Activated B cell treated with CpG ODN at 0.5 μM for 24 hours (primary cell): Measurements from ENCODE around the gene EFNB3. TPM values are rescaled to one million over a fixed set of nuclear protein-coding genes. Genes with fewer than 3 reads are reported as not detected.

Source experiments
- ATAC-seq: fragments of 200-7000 bp; cut with Tn5 transposase; one replicate; pipeline ENCODE4 v1.10.0; 2021; ENCODE audit warnings: low read depth, mild to moderate bottlenecking, moderate library complexity
- CTCF ChIA-PET: fragments of 350-600 bp; sonication (Branson Sonifier 250); formaldehyde crosslinking; loops from one replicate; lab custom pipeline; 2021; ENCODE audit warnings: antibody characterized with exemption; lab: Charles Lee
- POLR2A ChIA-PET: fragments of 350-600 bp; sonication (Branson Sonifier 250); formaldehyde crosslinking; loops from one replicate; lab custom pipeline; 2021; ENCODE audit warnings: antibody characterized with exemption; lab: Charles Lee
- DNase-seq: peaks from one replicate; pipeline ENCODE4 v3.0.0; 2022
- H3K27ac Mint-ChIP-seq: one replicate; pipeline ENCODE4 v1.8.0; 2020; ENCODE audit warnings: mixed read lengths
- H3K27me3 Mint-ChIP-seq: one replicate; pipeline ENCODE4 v1.8.0; 2021; ENCODE audit warnings: mixed read lengths
- H3K36me3 Mint-ChIP-seq: one replicate; pipeline ENCODE4 v1.8.0; 2021; ENCODE audit warnings: low read depth, mixed read lengths
- H3K4me1 Mint-ChIP-seq: one replicate; pipeline ENCODE4 v1.8.0; 2021; ENCODE audit warnings: mixed read lengths
- H3K4me3 Mint-ChIP-seq: one replicate; pipeline ENCODE4 v1.8.0; 2020; ENCODE audit warnings: mild to moderate bottlenecking, mixed read lengths
- H3K9me3 Mint-ChIP-seq: one replicate; pipeline ENCODE4 v1.8.0; 2020; ENCODE audit warnings: mixed read lengths
- intact Hi-C: fragments of 100-400 bp; cut with micrococcal nuclease; formaldehyde crosslinking; loops from one replicate; pipeline ENCODE4 v1.15.1; 2024
- total RNA-seq: library from RNA; stranded (reverse); gene quantifications from 2 replicates; pipeline ENCODE4 v1.2.3, GENCODE V29; 2022
- TF ChIP-seq, protein P1 (sequence below): fragments of 200-600 bp; IDR thresholded peaks from one replicate; pipeline ENCODE4 v1.8.0; 2022; ENCODE audit warnings: antibody characterized with exemption, mild to moderate bottlenecking

Gene EFNB3
- total RNA-seq, 1 donor from 2014 or later = not detected

DNA sequence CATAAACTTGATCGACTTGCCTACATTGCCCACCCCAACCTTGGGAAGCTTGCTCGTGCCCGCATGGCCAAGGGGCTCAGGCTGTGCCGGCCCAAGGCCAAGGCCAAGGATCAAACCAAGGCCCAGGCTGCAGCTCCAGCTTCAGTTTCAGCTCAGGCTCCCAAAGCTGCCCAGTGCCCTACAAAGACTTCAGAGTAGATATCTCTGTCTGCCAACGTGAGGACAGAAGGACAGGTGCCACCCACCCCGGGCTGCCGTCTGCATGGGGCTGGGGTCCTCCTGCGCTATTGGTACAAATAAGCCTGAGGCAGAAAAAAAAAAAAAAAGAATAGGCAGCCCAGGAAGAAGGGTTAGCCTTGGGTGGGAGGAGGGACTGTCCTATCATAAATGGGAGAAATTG lies 49.7 kb downstream of the EFNB3 start:
- H3K9me3 Mint-ChIP-seq = no peaks in the 10 kb centered on the region
- intact Hi-C loops = no loop called here
- ChIA-PET POLR2A (no interaction called here), CTCF (no interaction called here)
- peaks cover 20% of the 10 kb centered on the region for H3K27me3 Mint-ChIP-seq
- H3K27ac Mint-ChIP-seq = no peak overlapping the region
- DNase-seq (no peak), ATAC-seq (no peak)
- H3K36me3 Mint-ChIP-seq = no peaks in the 10 kb centered on the region
- TF ChIP-seq, protein P1, sequence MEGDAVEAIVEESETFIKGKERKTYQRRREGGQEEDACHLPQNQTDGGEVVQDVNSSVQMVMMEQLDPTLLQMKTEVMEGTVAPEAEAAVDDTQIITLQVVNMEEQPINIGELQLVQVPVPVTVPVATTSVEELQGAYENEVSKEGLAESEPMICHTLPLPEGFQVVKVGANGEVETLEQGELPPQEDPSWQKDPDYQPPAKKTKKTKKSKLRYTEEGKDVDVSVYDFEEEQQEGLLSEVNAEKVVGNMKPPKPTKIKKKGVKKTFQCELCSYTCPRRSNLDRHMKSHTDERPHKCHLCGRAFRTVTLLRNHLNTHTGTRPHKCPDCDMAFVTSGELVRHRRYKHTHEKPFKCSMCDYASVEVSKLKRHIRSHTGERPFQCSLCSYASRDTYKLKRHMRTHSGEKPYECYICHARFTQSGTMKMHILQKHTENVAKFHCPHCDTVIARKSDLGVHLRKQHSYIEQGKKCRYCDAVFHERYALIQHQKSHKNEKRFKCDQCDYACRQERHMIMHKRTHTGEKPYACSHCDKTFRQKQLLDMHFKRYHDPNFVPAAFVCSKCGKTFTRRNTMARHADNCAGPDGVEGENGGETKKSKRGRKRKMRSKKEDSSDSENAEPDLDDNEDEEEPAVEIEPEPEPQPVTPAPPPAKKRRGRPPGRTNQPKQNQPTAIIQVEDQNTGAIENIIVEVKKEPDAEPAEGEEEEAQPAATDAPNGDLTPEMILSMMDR = no peak
- H3K4me3 Mint-ChIP-seq = no peak overlapping the region
- H3K4me1 Mint-ChIP-seq = no peaks in the 10 kb centered on the region

DNA sequence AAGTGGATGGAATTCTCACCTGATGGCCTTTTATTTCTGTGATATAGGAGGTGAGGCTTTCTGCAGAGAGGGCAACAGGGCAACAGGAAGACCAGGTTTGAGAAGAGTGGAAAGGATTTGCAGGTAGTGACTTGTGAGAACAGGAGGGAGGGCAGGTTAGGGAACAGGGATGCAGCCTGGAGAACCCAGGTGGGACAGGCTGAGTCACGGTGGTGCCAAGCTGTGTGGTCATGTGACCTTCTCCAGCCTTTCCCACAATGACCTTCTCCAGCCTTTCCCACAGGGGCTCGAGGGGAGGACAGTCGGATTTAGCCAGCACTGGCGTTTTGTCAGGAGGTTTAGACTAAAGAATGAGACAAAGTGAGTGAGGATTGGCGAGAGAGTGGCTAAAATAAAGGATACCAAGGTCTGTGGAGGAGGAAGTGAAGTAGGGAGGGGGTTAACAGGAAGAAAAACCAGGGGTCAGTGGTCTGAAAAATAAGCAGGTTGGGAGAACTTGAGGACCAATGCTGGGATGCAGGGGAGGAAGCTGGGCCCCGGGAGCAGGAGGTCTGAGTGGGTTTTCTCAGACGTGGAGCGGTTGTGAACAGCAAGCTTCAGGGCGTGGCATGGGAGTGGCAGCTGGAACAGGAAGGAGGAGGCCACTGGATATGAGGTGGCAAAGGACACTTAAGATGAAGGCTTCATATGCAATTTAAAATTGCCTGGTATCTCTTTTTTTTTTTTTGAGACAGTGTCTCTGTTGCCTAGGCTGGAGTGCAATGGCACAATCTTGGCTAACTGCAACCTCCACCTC lies 50.3 kb downstream of the EFNB3 start:
- CTCF ChIA-PET = no interaction called here
- no peak for DNase-seq
- POLR2A ChIA-PET = no interaction called here
- no peak for ATAC-seq
- Mint-ChIP-seq H3K27ac (no peak overlapping the region), H3K36me3 (no peaks in the 10 kb centered on the region), H3K4me1 (no peaks in the 10 kb centered on the region), H3K9me3 (no peaks in the 10 kb centered on the region), H3K27me3 (peaks cover 18% of the 10 kb centered on the region), H3K4me3 (no peak overlapping the region)
- intact Hi-C loops = no loop called here
- TF ChIP-seq, protein P1 = no peak

DNA sequence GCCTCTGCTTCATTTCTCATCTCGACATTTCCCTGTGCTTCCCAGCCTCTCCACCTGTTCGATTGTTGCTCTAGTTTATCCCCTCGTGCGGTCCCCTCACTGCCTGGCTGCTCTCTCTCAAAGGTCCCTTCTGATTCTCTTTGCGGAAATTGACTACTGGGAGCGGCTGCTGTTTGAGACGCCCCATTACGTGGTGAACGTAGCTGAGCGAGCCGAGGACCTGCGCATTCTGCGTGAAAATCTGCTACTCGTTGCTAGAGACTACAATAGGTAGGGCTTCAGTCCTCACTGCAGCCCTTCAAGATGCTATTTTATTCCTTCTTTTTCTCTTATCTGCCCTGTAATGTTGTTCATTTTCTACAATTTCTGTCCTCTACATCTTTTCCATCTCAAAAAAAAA lies 52.0 kb downstream of the EFNB3 start:
- ChIA-PET CTCF (no interaction called here), POLR2A (no interaction called here)
- DNase-seq = no peak
- TF ChIP-seq, protein P1 = no peak
- Mint-ChIP-seq H3K4me1 (no peaks in the 10 kb centered on the region), H3K9me3 (no peaks in the 10 kb centered on the region), H3K27me3 (peaks cover 17% of the 10 kb centered on the region), H3K36me3 (no peaks in the 10 kb centered on the region), H3K4me3 (no peak overlapping the region), H3K27ac (no peak overlapping the region)
- intact Hi-C loops = no loop called here
- no peak for ATAC-seq

Other genes with a start within 250 kb of the EFNB3 start
- 28.8 and 30.5 TPM in 2 replicates for gene ZBTB4, start 225.6 kb upstream of the EFNB3 start, total RNA-seq
- gene SLC35G6, start 223.8 kb upstream of the EFNB3 start, total RNA-seq = not detected in 2 replicates
- gene POLR2A, start 220.8 kb upstream of the EFNB3 start, total RNA-seq = 148 and 162 TPM in 2 replicates
- 25.2 and 30.7 TPM in 2 replicates for gene TNFSF12, start 156.1 kb upstream of the EFNB3 start, total RNA-seq
- gene TNFSF13, start 146.5 kb upstream of the EFNB3 start, total RNA-seq = 14.4 and 15.3 TPM in 2 replicates
- 49.6 and 55.8 TPM in 2 replicates for gene SENP3, start 143.3 kb upstream of the EFNB3 start, total RNA-seq
- 7.2 and 7.8 TPM in 2 replicates for gene CD68, start 125.6 kb upstream of the EFNB3 start, total RNA-seq
- 50.7 and 58.9 TPM in 2 replicates for gene MPDU1, start 121.3 kb upstream of the EFNB3 start, total RNA-seq
- gene SOX15, start 115.1 kb upstream of the EFNB3 start, total RNA-seq = 0.24 and 0.64 TPM in 2 replicates
- gene FXR2, start 90.3 kb upstream of the EFNB3 start, total RNA-seq = 27.5 and 32.4 TPM in 2 replicates
- gene SAT2, start 77.4 kb upstream of the EFNB3 start, total RNA-seq = 44.5 and 45.0 TPM in 2 replicates
- not detected in 2 replicates for gene SHBG, start 75.1 kb upstream of the EFNB3 start, total RNA-seq
- gene ATP1B2, start 54.3 kb upstream of the EFNB3 start, total RNA-seq = not detected in 2 replicates
- 217 and 220 TPM in 2 replicates for gene TP53, start 17.7 kb upstream of the EFNB3 start, total RNA-seq
- gene WRAP53, start 16.7 kb upstream of the EFNB3 start, total RNA-seq = 17.1 and 17.6 TPM in 2 replicates
- not detected in 2 replicates for gene DNAH2, start 12.5 kb downstream of the EFNB3 start, total RNA-seq
- 70.8 and 72.5 TPM in 2 replicates for gene KDM6B, start 129.0 kb downstream of the EFNB3 start, total RNA-seq
- gene TMEM88, start 149.9 kb downstream of the EFNB3 start, total RNA-seq = 3.2 and 7.1 TPM in 2 replicates
- 36.0 and 47.9 TPM in 2 replicates for gene NAA38, start 152.4 kb downstream of the EFNB3 start, total RNA-seq
- gene CYB5D1, start 152.8 kb downstream of the EFNB3 start, total RNA-seq = 5.4 and 6.1 TPM in 2 replicates
- gene CHD3, start 183.6 kb downstream of the EFNB3 start, total RNA-seq = 103 and 109 TPM in 2 replicates
- gene RNF227, start 211.1 kb downstream of the EFNB3 start, total RNA-seq = 2.5 and 2.8 TPM in 2 replicates
- gene KCNAB3, start 224.7 kb downstream of the EFNB3 start, total RNA-seq = 10.8 and 12.9 TPM in 2 replicates
- 129 and 167 TPM in 2 replicates for gene TRAPPC1, start 226.7 kb downstream of the EFNB3 start, total RNA-seq
- 23.0 and 24.6 TPM in 2 replicates for gene CNTROB, start 227.0 kb downstream of the EFNB3 start, total RNA-seq